GM04504 (cell line): ENCODE measurements around the gene SAMD9L.
A peak's percentile ranks its signal among the peaks of the same experiment; 100 is the strongest.
"Not testable (repeated sequence)": the region's sequence is repeated elsewhere in the genome, so short reads cannot be mapped to it uniquely, and the experiment has no call there.

ENCODE experiments used
- DNase-seq: peaks from one replicate; pipeline ENCODE4 v3.0.0-alpha.2; 2012; ENCODE audit warnings: low read depth

The SAMD9L gene

DNA sequence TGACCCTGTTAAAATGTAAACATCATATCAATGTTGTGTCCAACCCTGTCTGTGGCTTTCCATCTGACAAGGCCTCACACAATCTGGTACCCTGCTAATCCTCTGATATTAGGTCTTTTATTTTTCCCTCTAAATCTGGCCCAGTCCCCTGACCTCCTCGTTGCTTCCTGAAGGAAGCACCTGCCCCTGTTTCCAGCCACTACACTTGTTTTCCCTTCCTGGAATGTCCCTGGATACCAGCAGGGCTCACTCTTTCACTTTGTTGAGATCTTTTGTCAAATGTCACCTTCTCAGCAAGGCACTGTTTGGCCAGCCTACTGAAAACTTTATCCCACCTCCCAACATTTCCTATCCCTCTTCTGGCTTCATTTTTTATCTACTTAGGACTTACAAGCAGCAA lies 2.1 kb downstream of the SAMD9L start:
- no peak for DNase-seq

DNA sequence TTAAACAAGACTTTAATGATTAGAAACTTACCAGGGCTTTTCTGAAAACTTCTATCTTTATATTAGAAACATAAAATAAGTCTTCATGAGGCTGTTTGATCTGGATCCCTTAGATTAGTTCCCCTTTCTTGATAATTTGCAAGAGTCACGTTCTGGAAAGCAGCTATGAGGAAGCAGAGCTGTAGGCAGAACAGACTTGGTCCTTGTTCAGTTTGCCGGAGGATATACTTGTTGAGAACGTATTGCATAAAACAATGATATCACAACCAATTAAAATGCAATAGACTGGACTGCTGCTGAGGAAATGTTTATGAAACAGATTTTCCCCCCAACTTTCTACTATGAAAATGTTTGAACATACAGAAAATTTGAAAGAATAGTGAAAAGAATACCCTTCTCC lies 2.8 kb downstream of the SAMD9L start:
- DNase-seq: no peak

DNA sequence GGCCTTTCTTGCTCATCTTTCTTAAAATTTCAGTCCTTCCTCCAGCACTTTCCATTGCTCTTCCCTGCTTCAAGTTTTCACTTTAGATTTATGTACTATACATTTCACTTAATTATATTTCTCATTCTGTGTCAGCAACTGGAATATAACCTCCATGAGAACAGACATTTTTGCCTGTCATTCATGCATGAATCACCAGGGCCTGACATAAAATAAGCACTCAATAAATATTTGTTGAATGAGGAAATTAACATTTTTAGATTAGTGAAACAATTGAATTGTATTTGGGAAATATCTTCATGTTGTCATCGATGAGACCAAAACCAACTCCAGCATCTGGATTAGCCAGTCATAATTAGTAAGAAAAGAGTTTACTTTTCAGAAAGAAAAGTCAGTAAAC lies 6.1 kb downstream of the SAMD9L start:
- no peak for DNase-seq

DNA sequence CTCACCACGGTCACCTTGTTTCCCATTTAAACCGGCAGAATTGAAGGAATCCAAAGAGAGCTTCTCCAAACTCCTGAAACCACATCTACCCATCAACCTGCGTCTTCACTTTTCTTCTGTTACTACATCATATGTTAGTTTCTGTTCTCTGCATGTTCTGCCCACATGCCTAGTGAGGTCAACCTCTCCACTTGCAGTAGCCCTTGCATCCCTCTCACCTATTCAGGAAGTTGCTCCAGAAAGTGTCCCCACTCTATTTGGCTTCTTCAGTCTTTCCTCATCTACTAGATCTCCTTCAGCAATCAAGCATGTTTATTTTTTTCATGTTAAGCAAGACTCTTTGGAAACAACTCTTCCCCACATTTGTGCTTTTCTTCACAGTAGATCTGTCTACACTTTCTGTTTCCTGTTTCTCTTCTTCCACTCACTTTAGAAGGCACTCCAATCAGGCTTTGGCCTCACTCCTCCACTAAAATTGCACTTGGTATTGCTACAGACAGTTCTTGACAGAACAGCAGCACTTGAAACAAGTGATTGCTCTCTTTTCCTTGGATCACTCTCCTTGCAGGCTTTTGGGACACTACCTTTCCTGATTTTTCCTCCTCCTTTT lies 7.5 kb downstream of the SAMD9L start:
- DNase-seq: no peak

DNA sequence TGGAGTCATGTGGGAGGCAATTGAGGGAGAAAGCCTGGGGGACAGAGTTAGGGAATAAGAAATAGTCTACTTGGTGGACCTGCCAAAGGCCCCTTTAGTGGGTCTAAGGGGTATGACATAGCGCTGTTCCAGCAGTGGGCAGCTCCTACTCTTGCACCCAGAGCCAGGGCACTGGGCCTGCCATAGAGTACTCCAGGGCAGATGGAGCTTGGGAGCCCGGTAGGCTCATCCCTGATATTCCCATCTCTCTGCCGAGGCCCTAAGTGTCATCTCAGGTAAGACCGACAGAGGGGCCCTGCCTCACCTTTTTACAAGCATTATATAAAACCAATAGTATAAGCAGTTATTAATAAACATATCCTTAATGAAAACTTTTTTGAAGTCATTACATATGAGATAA lies 9.6 kb downstream of the SAMD9L start:
- no peak for DNase-seq

DNA sequence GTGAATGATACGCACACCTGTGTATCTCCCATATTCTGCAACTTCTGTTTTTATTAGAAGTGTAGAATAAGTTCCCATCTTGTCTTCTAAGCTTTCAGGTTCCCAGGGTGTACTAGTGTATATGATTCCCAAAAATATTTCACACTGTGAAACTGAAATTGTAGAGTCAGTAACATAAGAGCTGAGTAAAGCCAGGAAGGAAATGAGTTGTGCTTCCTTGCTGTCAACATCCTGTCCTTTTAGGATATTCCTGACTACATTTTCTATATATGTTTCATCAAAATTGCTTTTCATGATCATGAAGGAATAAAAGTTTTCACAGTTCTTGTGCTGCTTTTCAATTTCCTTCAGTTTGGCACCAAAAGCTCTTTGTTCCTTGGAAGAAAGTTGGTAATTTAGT lies 15.2 kb downstream of the SAMD9L start:
- DNase-seq: no peak

DNA sequence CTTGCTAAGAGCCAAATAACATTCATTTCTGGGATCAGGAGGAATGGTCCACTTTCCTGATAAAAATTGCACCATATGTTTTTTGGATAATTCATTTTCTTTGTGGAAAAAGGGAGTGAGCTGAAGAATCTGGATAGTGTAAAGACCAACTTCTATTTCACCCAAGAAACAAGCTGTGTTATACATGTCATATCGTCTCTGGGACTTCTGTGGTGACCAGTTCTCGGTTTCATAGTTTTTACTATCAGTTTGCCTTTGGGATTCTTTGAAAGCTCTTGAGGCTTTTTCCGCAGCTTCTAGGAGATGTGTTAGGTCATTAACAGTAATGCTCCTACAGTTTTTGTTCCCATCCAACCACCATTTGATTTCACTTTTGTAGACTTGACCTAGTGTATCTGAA lies 16.0 kb downstream of the SAMD9L start:
- no peak for DNase-seq

DNA sequence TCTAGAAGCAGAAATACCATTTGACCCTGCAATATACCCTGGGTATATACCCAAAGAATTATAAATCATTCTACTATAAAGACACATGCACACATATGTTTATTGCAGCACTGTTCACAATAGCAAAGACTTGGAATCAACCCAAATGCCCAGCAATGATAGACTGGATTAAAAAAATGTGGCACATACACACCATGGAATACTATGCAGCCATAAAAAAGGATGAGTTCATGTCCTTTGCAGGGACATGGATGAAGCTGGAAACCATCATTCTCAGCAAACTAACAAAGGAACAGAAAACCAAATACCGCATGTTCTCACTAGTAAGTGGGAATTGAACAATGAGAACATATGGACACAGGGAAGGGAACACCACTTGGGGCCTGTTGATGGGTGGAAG lies 21.2 kb downstream of the SAMD9L start:
- DNase-seq: not testable (repeated sequence)

DNA sequence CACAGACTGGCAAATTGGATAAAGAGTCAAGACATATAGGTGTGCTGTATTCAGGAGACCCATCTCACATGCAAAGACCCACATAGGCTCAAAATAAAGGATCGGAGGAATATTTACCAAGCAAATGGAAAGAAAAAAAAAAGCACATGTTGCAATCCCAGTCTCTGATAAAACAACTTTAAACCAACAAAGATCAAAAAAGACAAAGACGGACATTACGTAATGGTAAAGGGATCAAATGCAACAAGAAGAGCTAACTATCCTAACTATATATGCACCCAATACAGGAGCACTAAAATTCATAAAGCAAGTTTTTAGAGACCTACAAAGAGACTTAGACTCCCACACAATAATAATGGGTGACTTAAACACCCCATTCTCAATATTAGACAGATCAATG lies 24.7 kb downstream of the SAMD9L start:
- DNase-seq: not testable (repeated sequence)

DNA sequence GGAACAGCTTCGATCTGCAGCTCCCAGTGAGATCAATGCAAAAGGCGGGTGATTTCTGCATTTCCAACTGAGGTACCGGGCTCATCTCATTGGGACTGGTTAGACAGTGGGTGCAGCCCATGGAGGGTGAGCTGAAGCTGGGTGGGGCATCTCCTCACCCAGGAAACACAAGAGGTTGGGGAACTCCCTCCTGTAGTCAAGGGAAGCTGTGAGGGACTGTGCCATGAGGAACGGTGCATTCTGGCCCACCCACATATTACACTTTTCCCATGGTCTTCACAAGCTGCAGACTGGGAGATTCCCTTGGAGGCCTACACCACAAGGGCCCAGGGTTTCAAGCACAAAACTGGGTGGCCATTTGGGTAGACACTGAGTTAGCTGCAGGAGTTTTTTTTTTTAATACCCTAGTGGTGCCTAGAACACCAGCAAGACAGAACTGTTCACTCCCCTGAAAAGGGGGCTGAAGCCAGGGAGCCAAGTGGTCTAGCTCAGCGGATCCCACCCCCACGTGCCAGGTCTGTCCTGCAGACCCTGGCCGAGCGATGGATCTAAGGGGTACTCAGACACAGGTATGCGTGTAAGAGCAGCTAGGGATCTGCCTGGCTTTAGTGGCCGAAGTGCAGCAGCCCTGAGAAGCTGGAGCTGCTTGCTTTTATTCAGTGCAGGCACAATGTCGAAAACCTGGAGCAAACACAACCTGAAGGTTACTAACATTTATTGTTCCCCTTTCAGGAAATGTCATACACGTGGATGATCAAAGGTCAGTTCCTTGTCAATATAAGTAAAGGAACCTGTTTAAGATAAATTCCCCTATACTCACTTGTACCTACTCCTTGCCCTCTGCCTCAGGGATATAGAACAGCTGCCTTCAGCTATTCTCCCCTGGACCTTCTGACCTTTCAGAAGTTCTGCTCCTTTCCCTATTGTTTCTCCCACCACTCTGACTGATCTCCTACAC lies 27.3 kb downstream of the SAMD9L start:
- no peak for DNase-seq

DNA sequence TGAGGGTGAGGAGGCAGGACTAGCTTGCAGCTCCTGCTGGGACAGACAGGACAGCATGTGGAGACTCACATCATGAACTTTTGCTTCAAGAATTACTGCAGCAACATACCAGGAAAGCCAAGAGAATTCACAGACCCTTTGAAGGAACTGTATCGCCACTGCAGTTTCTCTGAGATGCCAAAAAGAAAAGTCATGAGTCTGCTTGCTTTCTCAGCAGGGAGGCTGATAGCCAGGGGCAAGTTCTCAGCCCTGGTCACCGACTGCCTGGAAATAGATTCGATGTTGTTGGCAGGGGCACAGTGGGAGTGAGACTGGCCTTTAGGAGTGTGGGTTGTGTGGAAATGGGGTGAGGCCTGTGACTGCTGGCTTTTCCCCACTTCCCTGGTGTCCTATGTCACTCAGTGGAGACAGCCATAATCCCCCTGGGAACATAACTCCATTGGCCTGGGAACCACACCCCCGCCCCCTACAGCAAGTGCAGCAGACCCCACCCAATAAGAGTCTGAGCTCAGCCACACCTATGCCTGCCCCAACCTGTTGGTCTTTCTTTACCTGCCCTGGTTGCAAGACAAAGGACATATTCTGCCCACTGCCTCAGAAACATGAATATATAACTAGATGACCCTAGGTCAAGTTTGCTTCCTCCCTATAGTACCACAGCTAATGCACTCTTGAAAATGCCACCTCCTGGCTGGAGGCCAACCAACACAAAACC lies 28.8 kb downstream of the SAMD9L start:
- DNase-seq: peak; percentile 34

DNA sequence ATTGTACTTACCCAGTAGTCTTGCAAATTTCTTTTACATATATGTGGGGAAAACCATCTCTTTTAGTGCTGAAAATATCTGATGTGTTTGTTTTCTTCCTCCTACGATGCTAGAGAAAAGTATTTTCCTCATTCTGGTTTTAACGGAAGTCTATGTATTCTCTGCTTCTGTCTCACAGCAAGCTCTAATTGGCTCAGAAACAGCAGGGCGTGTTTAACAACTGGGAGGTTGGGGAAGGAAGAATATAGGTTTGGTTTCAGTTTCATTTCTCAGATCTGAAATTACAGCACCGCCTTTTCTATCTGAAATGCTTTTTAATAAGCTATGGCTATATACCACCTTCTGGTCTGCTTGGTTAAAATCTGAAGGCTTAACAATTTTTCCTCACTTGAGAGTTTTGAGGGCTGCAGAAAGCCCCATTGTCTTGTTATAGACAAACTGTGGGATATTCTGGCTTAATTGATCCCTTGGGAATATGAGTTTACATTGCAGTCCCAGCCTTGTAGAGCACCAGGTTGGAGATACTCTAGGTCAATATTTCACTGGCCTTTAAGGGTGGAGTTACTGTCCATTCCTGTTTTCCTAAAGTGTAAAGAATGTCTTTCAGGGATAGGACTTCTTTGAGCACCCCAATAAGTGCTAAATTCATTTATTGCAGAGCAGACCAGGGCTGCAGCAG lies 30.2 kb downstream of the SAMD9L start, which contains the start of gene SAMD9:
SAMD9 (minus strand) TSS at position 128 of the 679 bp plus-strand sequence. CDS start 11,882 bp downstream, outside the sequence.
- peak; percentile 72 for DNase-seq

DNA sequence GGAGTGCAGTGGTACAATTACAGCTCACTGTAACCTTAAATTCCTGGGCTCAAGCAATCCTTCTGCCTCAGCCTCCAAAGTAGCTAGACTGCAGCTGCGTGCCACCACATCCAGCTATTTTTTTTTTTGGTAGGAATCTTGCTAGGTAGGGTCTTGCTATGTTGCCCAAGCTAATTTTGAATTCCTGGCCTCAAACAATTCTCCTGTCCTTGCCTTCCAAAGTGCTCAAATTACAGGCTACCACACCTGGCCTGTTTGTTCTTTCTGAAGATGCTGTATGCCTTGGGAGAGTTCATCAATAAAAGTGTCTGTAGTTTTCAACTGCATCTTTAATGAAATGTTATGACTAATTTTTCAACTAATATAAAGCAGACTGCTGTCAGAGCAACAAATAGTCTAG lies 30.9 kb downstream of the SAMD9L start:
- DNase-seq: no peak

DNA sequence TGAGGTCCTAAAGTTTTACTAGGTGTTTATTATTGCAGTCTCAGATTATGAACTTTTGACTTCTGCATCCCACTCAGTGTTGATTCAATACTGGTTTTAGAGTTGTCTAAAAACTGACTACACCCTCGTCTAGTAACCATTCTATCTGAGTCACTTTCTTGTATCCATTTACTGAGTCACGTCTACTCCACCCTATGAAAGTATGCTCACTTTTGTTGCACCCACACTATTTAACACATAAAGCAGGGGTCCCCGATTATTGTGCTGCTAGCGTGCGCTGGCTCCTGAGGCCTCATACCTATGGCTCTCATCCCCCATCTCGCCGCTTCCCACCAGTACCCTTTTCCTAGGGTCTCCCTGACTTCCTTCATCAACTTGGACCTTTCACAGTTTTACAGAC lies 32.4 kb downstream of the SAMD9L start:
- peak; percentile 37 for DNase-seq

DNA sequence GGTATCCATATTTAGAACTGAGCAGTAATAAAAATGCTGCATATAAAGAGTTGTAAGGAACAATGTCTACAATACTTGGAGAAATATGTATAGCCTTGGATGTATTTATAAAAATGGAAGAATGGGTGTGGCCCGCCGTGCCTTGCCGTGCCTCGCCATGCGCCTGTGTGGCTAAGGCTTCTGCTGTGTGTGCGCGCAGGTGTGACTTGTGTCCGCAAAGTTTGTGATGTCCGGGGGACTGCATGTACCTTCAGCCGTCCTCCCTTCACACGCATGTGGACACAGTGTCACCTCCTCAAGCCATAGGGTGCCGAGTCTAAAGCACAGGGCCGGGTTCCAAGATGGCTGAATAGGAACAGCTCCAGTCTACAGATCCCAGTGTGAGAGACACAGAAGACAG lies 40.2 kb downstream of the SAMD9L start:
- no peak for DNase-seq

DNA sequence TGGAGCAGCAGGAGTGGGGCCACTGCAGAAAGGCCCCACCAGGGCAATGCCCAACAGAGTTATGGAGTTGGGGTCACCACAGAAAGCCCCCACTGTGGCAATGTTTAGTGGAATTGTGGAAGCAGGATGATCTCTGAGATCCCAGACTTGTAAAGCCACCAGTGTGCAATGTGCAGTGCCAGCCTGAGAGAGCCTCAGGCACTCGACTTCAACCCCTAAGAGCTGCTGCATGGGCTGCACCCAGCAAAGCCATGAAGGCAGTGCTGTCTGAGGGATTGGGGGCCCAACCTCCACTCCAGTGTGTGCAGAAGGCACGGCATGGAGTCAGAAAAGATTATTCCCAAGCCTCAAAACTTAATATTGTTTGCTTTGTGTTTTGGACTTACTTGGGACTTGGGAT lies 50.8 kb downstream of the SAMD9L start:
- DNase-seq: no peak

DNA sequence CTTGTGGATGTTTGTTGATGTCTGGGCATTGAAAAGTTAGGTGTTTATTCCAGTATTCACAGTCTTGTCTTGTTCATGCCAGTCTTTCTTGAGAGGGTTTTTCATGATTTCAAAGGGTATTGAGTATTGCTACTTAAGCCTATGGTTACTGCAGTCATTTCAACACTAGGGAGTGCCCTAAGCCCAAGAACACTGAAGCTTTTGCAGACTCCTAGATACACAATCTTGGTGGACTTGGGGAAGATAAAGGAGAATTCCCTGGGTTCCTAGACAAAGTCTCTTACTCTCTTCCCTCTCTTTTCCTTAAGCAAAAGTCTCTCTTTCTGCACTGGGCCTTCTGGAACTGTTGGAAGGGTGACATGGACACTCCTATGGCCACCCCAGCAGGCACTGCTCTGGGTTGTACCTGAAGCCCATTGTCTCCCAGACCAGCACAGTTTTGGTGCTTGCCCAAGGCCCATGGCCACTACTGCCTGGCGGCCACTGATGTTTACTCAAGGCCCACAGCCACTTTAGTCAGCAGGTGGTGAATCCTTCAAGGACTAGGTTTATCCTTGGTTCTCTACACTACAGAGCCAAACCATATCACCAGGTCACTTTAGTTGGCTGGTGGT lies 55.3 kb downstream of the SAMD9L start:
- DNase-seq: peak; percentile 17
